GM12878 (cell line): ENCODE measurements around the gene PLSCR4. TPM values are rescaled to one million over a fixed set of nuclear protein-coding genes. Genes with fewer than 3 reads are reported as not detected.

ENCODE experiments used
- ATAC-seq: fragments of 200-7000 bp; cut with Tn5 transposase; 3 replicates; pipeline ENCODE4 v1.9.1; 2020; ENCODE audit warnings: mild to moderate bottlenecking, moderate library complexity
- BruUV-seq: library from RNA; stranded (reverse); fragments of 400-500 nt; replicated peaks from 2 replicates; lab custom pipeline; 2021; lab: Mats Ljungman, UMichigan
- CTCF ChIA-PET: fragments of 300-600 bp; sonication (Branson Sonifier 250); formaldehyde crosslinking; extraction: SDS; loops from one replicate; lab custom pipeline; 2021; ENCODE audit warnings: inconsistent platforms; lab: Yijun Ruan, JAX
- POLR2A ChIA-PET: fragments of 350-600 bp; formaldehyde crosslinking; extraction: SDS; loops from one replicate; lab custom pipeline; 2021; ENCODE audit warnings: inconsistent platforms; lab: Charles Lee
- RAD21 ChIA-PET: fragments of 300-600 bp; sonication (Branson Sonifier 250); formaldehyde crosslinking; loops from one replicate; lab custom pipeline; 2023; ENCODE audit warnings: antibody characterized with exemption; ENCODE audit not compliant: unreplicated experiment; lab: Charles Lee
- SMC1A ChIA-PET: fragments of 300-600 bp; sonication (Branson Sonifier 250); formaldehyde crosslinking; loops from one replicate; lab custom pipeline; 2023; ENCODE audit not compliant: unreplicated experiment, uncharacterized antibody; lab: Charles Lee
- DNase-seq: peaks from one replicate; pipeline ENCODE4 v3.0.0-alpha.2; 2011; ENCODE audit warnings: low read depth, low spot score
- FAIRE-seq: peaks from 3 replicates; lab custom pipeline; 2011; peaks lifted over from hg19 to GRCh38; lab: Jason Lieb, UNC
- H2AFZ ChIP-seq: 2 replicates; pipeline ENCODE4 v1.6.0; 2011; ENCODE audit warnings: low read depth, low read length, control low read depth; ENCODE audit not compliant: control insufficient read depth
- H3K27ac ChIP-seq: 2 replicates; pipeline ENCODE4 v1.5.1; 2011; ENCODE audit warnings: control low read depth; ENCODE audit not compliant: control insufficient read depth, insufficient read depth
- H3K27me3 ChIP-seq, 2 experiments: replicated peaks in 1 of 2; 2 replicates each; pipeline versions ENCODE4 v1.6.0 to v1.6.1; 2011; ENCODE audit warnings: low read length in 1 of 2; ENCODE audit not compliant: control insufficient read depth in 2 of 2, insufficient read depth in 2 of 2
- H3K36me3 ChIP-seq, 2 experiments: 2 replicates each; pipeline ENCODE4 v1.5.1; 2011; ENCODE audit warnings: low read length in 1 of 2; ENCODE audit not compliant: control insufficient read depth in 2 of 2, insufficient read depth in 2 of 2
- H3K4me1 ChIP-seq: 2 replicates; pipeline ENCODE4 v1.6.1; 2011; ENCODE audit warnings: mild to moderate bottlenecking, low read length, moderate library complexity, mixed read lengths; ENCODE audit not compliant: control insufficient read depth, insufficient read depth
- H3K4me2 ChIP-seq: 2 replicates; pipeline ENCODE4 v1.6.0; 2011; ENCODE audit warnings: control low read depth; ENCODE audit not compliant: control insufficient read depth, insufficient read depth
- H3K4me3 ChIP-seq: fragments of 200-600 bp; sonication (generic); 2 replicates; pipeline ENCODE4 v1.5.1; 2016
- H3K79me2 ChIP-seq: 2 replicates; pipeline ENCODE4 v1.6.0; 2011; ENCODE audit warnings: low read length; ENCODE audit not compliant: control insufficient read depth, insufficient read depth
- H3K9ac ChIP-seq: 2 replicates; pipeline ENCODE4 v1.8.0; 2011; ENCODE audit warnings: low read length, control low read depth, mixed read lengths; ENCODE audit not compliant: control insufficient read depth, insufficient read depth
- H3K9me3 ChIP-seq: replicated peaks from 3 replicates; pipeline ENCODE4 v1.5.1; 2011; ENCODE audit warnings: mild to moderate bottlenecking, low read length; ENCODE audit not compliant: control insufficient read depth, insufficient read depth
- H4K20me1 ChIP-seq: 2 replicates; pipeline ENCODE4 v1.6.0; 2011; ENCODE audit not compliant: control insufficient read depth, insufficient read depth
- ATF2 ChIP-seq: IDR thresholded peaks from 2 replicates; pipeline ENCODE4 v1.6.1; 2012; ENCODE audit warnings: low read length, inconsistent platforms
- BCL3 ChIP-seq: IDR thresholded peaks from 2 replicates; pipeline ENCODE4 v1.6.1; 2011; ENCODE audit warnings: borderline replicate concordance, low read depth, mild to moderate bottlenecking, moderate library complexity, low read length; ENCODE audit not compliant: insufficient read depth, poor library complexity, severe bottlenecking
- EGR1 ChIP-seq, 2 experiments: IDR thresholded peaks; 1 replicate in 1 of 2; 2 replicates in 1 of 2; pipeline ENCODE4 v1.6.1; 2011 to 2012; ENCODE audit warnings: low read depth in 2 of 2, low read length in 2 of 2, borderline replicate concordance in 1 of 2, mild to moderate bottlenecking in 1 of 2, moderate library complexity in 1 of 2
- EZH2 ChIP-seq: IDR thresholded peaks from 2 replicates; pipeline ENCODE4 v1.6.1; 2012; ENCODE audit warnings: low read depth, mild to moderate bottlenecking, control low read depth, inconsistent platforms, low read length, borderline replicate concordance; ENCODE audit not compliant: control insufficient read depth
- IRF3 ChIP-seq: fragments of 450-650 bp; IDR thresholded peaks from 2 replicates; pipeline ENCODE4 v1.6.1; 2014; ENCODE audit warnings: mild to moderate bottlenecking
- KAT2A ChIP-seq: conservative IDR thresholded peaks from 2 replicates; pipeline ENCODE4 v1.6.1; 2011; ENCODE audit warnings: low read depth, low read length; ENCODE audit not compliant: control insufficient read depth
- NKRF ChIP-seq: fragments of 450-650 bp; conservative IDR thresholded peaks from 2 replicates; pipeline ENCODE4 v1.6.1; 2017; ENCODE audit warnings: mild to moderate bottlenecking, moderate library complexity
- RAD51 ChIP-seq: fragments of 450-650 bp; IDR thresholded peaks from 2 replicates; pipeline ENCODE4 v1.6.1; 2016; ENCODE audit warnings: moderate library complexity, mild to moderate bottlenecking, inconsistent platforms
- SPI1 ChIP-seq: IDR thresholded peaks from 2 replicates; pipeline ENCODE4 v1.6.1; 2011; ENCODE audit warnings: low read depth, mild to moderate bottlenecking, low read length, moderate library complexity, borderline replicate concordance; ENCODE audit not compliant: insufficient read depth
- ZNF24 ChIP-seq: fragments of 450-650 bp; IDR thresholded peaks from 2 replicates; pipeline ENCODE4 v1.6.1; 2017; ENCODE audit warnings: antibody characterized with exemption, mild to moderate bottlenecking
- ZNF592 ChIP-seq: fragments of 450-650 bp; IDR thresholded peaks from 2 replicates; pipeline ENCODE4 v1.6.1; 2017; ENCODE audit warnings: mild to moderate bottlenecking, moderate library complexity
- WGBS: methylation state at CpG from one replicate; pipeline ENCODE4 v1.1.6; 2016; ENCODE audit warnings: low lambda C conversion rate; ENCODE audit not compliant: insufficient replicate concordance, insufficient coverage; ENCODE audit errors: missing lambda C conversion rate; 5-methylcytosine and 5-hydroxymethylcytosine counted together
- in situ Hi-C: fragments of 300-500 bp; cut with MboI; formaldehyde crosslinking; loops from 9 replicates; pipeline ENCODE4 v1.14.3; 2018; ENCODE audit warnings: mixed read lengths
- intact Hi-C: fragments of 100-400 bp; cut with micrococcal nuclease; formaldehyde crosslinking; loops from one replicate; pipeline ENCODE4 v1.14.2; 2022; ENCODE audit not compliant: unreplicated experiment
- polyA plus RNA-seq, 11 experiments: library from polyadenylated mRNA; depleted of rRNA in 4 of 11; unstranded in 6 of 11; stranded (reverse) in 5 of 11; fragments of >200 nt; fragmentation: Nextera tagmentation in 4 of 11; fragmentation: Illumina TruSeq in 1 of 11; extraction: Ambion mirVana in 4 of 11; extraction: Trizol in 1 of 11; gene quantifications; 1 replicate in 1 of 11; 2 replicates in 10 of 11; pipeline versions ENCODE4 v1.2.1 to v1.2.3, GENCODE V29; 2011 to 2016; ENCODE audit warnings: inconsistent platforms in 2 of 11, missing spikeins in 2 of 11, low read depth in 1 of 11
- total RNA-seq, 4 experiments: library from RNA; depleted of rRNA in 3 of 4; stranded (reverse); fragments of >200 nt in 3 of 4; fragmentation: Illumina TruSeq in 1 of 4; extraction: Trizol in 1 of 4; gene quantifications; 2 replicates each; pipeline versions ENCODE4 v1.2.1 to v1.2.3, GENCODE V29; 2013 to 2021

Gene PLSCR4
- total and polyA plus RNA-seq, 10 of the 15 experiments (the other 5 are each of a cell fraction or from before 2014, with no cell fraction given), result 0.02 TPM; not detected in 9

- ChIA-PET SMC1A (no interaction called here), RAD21 (no interaction called here)
- TF ChIP-seq ATF2 (no peak), KAT2A (no peak), ZNF592 (no peak), SPI1 (no peak), NKRF (no peak), ZNF24 (no peak), EGR1 (IDR thresholded peaks at IDR 0.05; ENCODE audit: borderline replicate concordance in 1 of 2, low read depth in 2 of 2, low read length in 2 of 2) (no peak), RAD51 (no peak), IRF3 (no peak), EZH2 (no peak), BCL3 (no peak)
Measured at GRCh38 chr3:146262371-146263110, 11.6 kb upstream of the PLSCR4 start.

More at GRCh38 chr3:146262371-146263110, 11.6 kb upstream of the PLSCR4 start:
- H3K36me3 ChIP-seq, result no peaks in the 10 kb centered on the region
- H3K4me1 ChIP-seq, result no peaks in the 10 kb centered on the region
- H3K9ac ChIP-seq, result no peak overlapping the region
- intact Hi-C loops, result no loop called here
- in situ Hi-C loops, result no loop called here
- H3K27ac ChIP-seq, result no peak overlapping the region
- no peaks in the 10 kb centered on the region for H4K20me1 ChIP-seq
- no peak for DNase-seq
- no peak for ATAC-seq
- H3K9me3 ChIP-seq, result no peaks in the 10 kb centered on the region
- no peaks in the 10 kb centered on the region for H3K27me3 ChIP-seq
- no peaks in the 10 kb centered on the region for H3K79me2 ChIP-seq
- no peak for FAIRE-seq
- CTCF ChIA-PET, result interaction anchor here (0.7 kb wide), 1 partner anchor 10 kb away, joined by 4 read pairs; no protein-coding TSS in a partner anchor
- no peak overlapping the region for H3K4me2 ChIP-seq
- POLR2A ChIA-PET, result no interaction called here
- no peak overlapping the region for H3K4me3 ChIP-seq
- WGBS, result 27% methylated on average over 2 of the region's 2 CpGs
- no TSS peak for BruUV-seq
- H2AFZ ChIP-seq, result no peak overlapping the region
